OCI-LY3 (cell line): ENCODE data around the gene FREM3.

ENCODE experiments used
- CTCF ChIP-seq: fragments of 200-600, 300-600 bp; sonication (generic); IDR thresholded peaks from 2 replicates; pipeline ENCODE4 v1.5.1; 2014; ENCODE audit warnings: antibody characterized with exemption, low read length, low read depth
- EZH2phosphoT487 ChIP-seq: fragments of 200-600 bp; shearing (Covaris generic); IDR thresholded peaks from 2 replicates; pipeline ENCODE4 v1.6.1; 2018; ENCODE audit warnings: antibody characterized with exemption, mixed run types, low read depth

GRCh38 chr4:143712155-143712550, 11.7 kb upstream of the FREM3 start:
- no peak for TF ChIP-seq CTCF
- TF ChIP-seq EZH2phosphoT487, result no peak
